Pancreas (tissue), 10 donors: ENCODE results near the gene TCTN1. TPM values are rescaled to one million over a fixed set of nuclear protein-coding genes. Genes with fewer than 3 reads are reported as not detected.
"Not testable (repeated sequence)": the region's sequence is repeated elsewhere in the genome, so short reads cannot be mapped to it uniquely, and the experiment has no call there.

Experiments
- ATAC-seq, 4 donors: fragments of 200-7000 bp; cut with Tn5 transposase; one replicate each; pipeline versions ENCODE4 v1.8.0 to v1.9.1; 2020; ENCODE audit warnings: mild to moderate bottlenecking in 4 of 4, moderate library complexity in 4 of 4
- DNase-seq, 6 donors: peaks; one replicate each; pipeline ENCODE4 v3.0.0-alpha.2; 2020
- FAIRE-seq: peaks from 2 replicates; lab custom pipeline; 2012; peaks lifted over from hg19 to GRCh38; lab: Jason Lieb, UNC
- H3K27ac ChIP-seq, 4 donors: fragments of 200-600 bp; sonication (generic); 1 replicate in 3 of 4; 2 replicates in 1 of 4; pipeline versions ENCODE4 v1.5.0 to v1.8.0; 2020
- H3K27me3 ChIP-seq, 4 donors: fragments of 200-600 bp; one replicate each; pipeline ENCODE4 v1.8.0; 2021
- H3K36me3 ChIP-seq, 3 donors: fragments of 200-600 bp; sonication (generic) in 1 of 3; one replicate each; pipeline versions ENCODE4 v1.5.0 to v1.8.0; 2020 to 2021
- H3K4me1 ChIP-seq, 3 donors: fragments of 200-600 bp; one replicate each; pipeline ENCODE4 v1.8.0; 2021
- H3K4me3 ChIP-seq, 4 donors: fragments of 200-600 bp; sonication (generic) in 2 of 4; one replicate each; pipeline versions ENCODE4 v1.5.0 to v1.8.0; 2020 to 2021
- H3K9me3 ChIP-seq, 4 donors: fragments of 200-600 bp; one replicate each; pipeline ENCODE4 v1.8.0; 2021
- WGBS, 2 donors: extraction: QIAGEN DNeasy Blood & Tissue Kit; methylation state at CpG; one replicate each; pipeline ENCODE4 v1.1.7; 2013; 5-methylcytosine and 5-hydroxymethylcytosine counted together
- intact Hi-C, 3 donors: fragments of 100-400 bp; cut with DNase I; formaldehyde crosslinking; loops; one replicate each; pipeline versions ENCODE4 v1.11.1 to v1.14.2; 2022
- polyA plus RNA-seq, 2 donors: library from polyadenylated mRNA; stranded (reverse); fragments of 200-250 nt; gene quantifications; one replicate each; pipeline ENCODE4 v1.2.3, GENCODE V29; 2013
- total RNA-seq, 6 donors: library from RNA; stranded (reverse); fragmentation: NEBNext Ultra II Directional in 4 of 6; extraction: Animal tissue kit (Norgen Biotek cat#: 25700) in 4 of 6; gene quantifications; one replicate each; pipeline versions ENCODE4 v1.2.1 to v1.2.4, GENCODE V29; 2021 to 2023
- TF ChIP-seq, protein P1 (sequence below), 4 donors: fragments of 200-600 bp; sonication (generic) in 3 of 4; IDR thresholded peaks; one replicate each; pipeline versions ENCODE4 v1.5.0 to v1.8.0; 2021; ENCODE audit warnings: antibody characterized with exemption in 4 of 4
- donor health status: healthy with polysubstance abuse.
- donor health status: DM: no; HTN: no; CAD: no; lungs with moderate emphysema.
- donor health status: DM: no; HTN: no; CAD: no.
- donor health status: control.
- donor health status: control.
- donor health status: Bipolar disorder and iron deficiency.
- donor health status: DM: yes; HTN: yes; CAD: no.
- donor health status: DM: no; HTN: no; CAD: no.
- donor health status: DM: no; HTN: no; CAD: no.
- donor health status: DM: yes; HTN: yes; CAD: no.

Gene TCTN1
- total and polyA plus RNA-seq, 8 donors, result 14.7 to 54.5 (median 20.9) TPM

DNA sequence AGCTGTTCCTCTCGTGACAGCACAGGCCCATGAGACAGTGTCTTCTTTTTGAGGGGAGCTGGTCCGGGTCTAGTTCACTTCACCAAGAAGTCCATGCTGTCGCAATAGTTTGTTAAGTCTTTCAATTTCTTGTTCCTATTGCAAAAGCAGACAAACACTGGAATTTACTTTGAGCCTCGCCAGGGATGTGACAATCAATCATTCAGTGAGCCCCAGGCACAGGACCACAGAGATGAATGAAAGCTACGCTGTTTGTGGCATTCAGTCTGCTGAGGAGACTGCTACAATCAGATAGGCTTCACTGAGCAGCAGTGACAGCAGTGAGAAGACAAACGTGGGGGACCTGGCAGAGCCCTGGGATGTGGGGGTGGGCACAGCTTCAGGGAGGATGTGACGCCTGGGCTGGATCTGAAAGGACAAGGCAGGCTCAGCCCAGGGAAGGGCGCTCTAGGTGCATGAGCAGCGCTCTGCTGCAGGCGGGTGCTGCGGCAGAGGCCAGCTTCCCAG lies 35.5 kb downstream of the TCTN1 start:
- intact Hi-C loops, result no loop called here
- H3K9me3 ChIP-seq, result no peaks in the 10 kb centered on the region
- TF ChIP-seq, protein P1, sequence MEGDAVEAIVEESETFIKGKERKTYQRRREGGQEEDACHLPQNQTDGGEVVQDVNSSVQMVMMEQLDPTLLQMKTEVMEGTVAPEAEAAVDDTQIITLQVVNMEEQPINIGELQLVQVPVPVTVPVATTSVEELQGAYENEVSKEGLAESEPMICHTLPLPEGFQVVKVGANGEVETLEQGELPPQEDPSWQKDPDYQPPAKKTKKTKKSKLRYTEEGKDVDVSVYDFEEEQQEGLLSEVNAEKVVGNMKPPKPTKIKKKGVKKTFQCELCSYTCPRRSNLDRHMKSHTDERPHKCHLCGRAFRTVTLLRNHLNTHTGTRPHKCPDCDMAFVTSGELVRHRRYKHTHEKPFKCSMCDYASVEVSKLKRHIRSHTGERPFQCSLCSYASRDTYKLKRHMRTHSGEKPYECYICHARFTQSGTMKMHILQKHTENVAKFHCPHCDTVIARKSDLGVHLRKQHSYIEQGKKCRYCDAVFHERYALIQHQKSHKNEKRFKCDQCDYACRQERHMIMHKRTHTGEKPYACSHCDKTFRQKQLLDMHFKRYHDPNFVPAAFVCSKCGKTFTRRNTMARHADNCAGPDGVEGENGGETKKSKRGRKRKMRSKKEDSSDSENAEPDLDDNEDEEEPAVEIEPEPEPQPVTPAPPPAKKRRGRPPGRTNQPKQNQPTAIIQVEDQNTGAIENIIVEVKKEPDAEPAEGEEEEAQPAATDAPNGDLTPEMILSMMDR (IDR thresholded peaks at IDR 0.05), result no peak
- DNase-seq (no peak), ATAC-seq (no peak), FAIRE-seq (no peak)
- no peaks in the 10 kb centered on the region for H3K36me3 ChIP-seq
- no peak overlapping the region for H3K4me3 ChIP-seq
- H3K27ac ChIP-seq, result no peak overlapping the region
- 87 to 90% methylated on average over 11 of the region's 11 CpGs for WGBS, 2 donors
- H3K4me1 ChIP-seq, result no peaks in the 10 kb centered on the region
- no peaks in the 10 kb centered on the region for H3K27me3 ChIP-seq

DNA sequence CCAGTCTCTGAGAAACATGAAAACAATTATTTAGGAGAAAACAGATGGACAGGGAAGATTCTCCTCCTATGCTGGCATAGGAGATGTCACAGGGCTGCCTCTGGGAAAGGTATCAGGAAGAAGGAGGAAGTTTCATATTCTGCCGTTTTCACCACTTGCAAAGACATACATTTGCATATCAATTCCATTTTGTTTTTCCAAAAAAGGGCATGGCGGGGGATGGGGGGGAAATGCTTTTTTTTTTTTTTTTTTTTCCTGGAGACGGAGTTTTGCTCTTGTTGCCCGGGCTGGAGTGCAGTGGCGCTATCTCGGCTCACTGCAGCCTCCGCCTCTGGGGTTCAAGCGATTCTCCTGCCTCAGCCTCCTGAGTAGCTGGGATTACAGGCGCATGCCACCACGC lies 40.3 kb downstream of the TCTN1 start:
- H3K27ac ChIP-seq, H3K9me3 ChIP-seq, FAIRE-seq, ATAC-seq, H3K27me3 ChIP-seq, intact Hi-C loops, H3K36me3 ChIP-seq, H3K4me3 ChIP-seq, DNase-seq, H3K4me1 ChIP-seq: not testable (repeated sequence)
- 91 to 93% methylated on average over 10 of the region's 10 CpGs for WGBS, 2 donors

DNA sequence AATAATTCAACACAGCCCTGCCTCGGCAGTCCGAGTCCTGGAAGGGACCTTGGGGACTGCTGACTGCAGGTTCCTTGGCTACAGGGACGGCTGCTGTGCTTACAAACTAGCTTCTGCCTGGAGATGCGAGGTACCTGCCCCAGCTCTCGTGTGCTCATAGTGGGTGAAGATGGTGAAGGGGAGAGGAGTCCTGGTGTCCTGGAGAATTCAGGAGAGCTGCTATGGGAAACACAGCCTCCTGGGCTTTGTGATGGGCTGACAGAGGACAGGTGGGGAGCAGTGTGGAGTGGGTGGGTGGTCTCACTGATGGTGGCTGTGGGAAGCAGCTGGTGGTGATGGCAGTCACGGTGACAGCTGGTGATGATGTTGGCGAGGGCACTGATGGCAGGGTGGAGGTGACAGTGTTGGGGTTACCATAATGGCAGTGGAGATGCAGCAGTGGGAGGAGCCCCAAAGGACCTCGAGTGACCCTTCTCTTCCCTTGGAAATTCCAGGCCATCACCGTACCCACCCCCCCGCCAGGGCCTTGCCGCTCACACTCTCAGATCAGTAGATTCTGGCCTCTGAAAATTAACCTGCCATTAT lies 42.2 kb downstream of the TCTN1 start:
- Histone ChIP-seq H3K27ac (no peak overlapping the region), H3K4me3 (no peak overlapping the region), H3K4me1 (no peaks in the 10 kb centered on the region), H3K36me3 (no peaks in the 10 kb centered on the region), H3K27me3 (no peaks in the 10 kb centered on the region), H3K9me3 (no peaks in the 10 kb centered on the region)
- intact Hi-C loops, result no loop called here
- 78 to 86% methylated on average over 9 to 11 of the region's 11 CpGs for WGBS, 2 donors
- TF ChIP-seq, protein P1 (IDR thresholded peaks at IDR 0.05), result no peak
- no peak for FAIRE-seq
- no peak for DNase-seq
- no peak for ATAC-seq

DNA sequence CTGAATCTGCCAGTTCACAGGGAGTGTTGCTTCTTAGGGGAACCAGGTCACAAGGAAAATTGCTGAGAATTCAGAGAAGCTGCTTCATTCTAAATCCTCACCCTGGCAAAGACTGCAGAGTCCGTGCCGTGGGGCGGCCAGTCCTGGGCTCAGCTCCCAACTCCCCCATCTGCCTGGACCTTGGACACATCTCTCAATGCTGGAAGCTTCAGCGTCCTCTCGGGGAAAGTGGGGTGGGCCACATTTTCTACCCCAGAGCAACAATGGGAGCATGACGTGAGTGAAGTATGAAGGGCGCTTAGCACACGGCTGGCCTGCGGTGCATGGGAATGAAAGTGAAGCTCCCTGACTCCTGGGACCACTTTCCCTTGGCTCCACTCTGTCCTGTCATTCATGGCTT lies 43.8 kb downstream of the TCTN1 start:
- no peaks in the 10 kb centered on the region for H3K9me3 ChIP-seq
- H3K27me3 ChIP-seq, result no peaks in the 10 kb centered on the region
- intact Hi-C loops, result no loop called here
- H3K27ac ChIP-seq, result no peak overlapping the region
- DNase-seq (no peak), ATAC-seq (no peak), FAIRE-seq (no peak)
- no peak overlapping the region for H3K4me3 ChIP-seq
- no peaks in the 10 kb centered on the region for H3K36me3 ChIP-seq
- TF ChIP-seq, protein P1 (IDR thresholded peaks at IDR 0.05), result no peak
- WGBS, 2 donors, result 80 to 84% methylated on average over 9 of the region's 9 CpGs
- H3K4me1 ChIP-seq, result no peaks in the 10 kb centered on the region

DNA sequence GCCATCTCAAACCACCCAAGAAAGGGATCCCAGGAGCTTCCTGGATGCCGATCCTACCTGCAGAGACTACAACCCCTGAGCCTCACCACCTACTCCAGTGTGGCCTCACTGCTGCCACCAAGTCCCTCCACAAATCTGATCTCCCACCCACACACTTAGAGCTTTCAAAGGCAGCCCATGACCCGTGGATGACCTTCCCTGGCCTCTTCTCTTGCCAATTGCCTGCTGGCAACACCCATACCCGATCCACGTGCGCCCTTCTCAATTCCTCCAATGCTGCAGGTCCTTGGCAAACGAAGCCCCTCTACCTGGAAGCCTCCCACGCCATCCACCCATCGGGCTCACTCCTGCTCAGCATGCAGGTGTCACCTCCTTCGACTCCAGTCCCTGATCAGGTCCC lies 44.3 kb downstream of the TCTN1 start:
- H3K36me3 ChIP-seq, result no peaks in the 10 kb centered on the region
- DNase-seq (no peak), FAIRE-seq (no peak), ATAC-seq (no peak)
- intact Hi-C loops, result no loop called here
- H3K4me3 ChIP-seq, result no peak overlapping the region
- H3K4me1 ChIP-seq, result no peaks in the 10 kb centered on the region
- no peaks in the 10 kb centered on the region for H3K27me3 ChIP-seq
- H3K9me3 ChIP-seq, result no peaks in the 10 kb centered on the region
- TF ChIP-seq, protein P1 (IDR thresholded peaks at IDR 0.05), result no peak
- H3K27ac ChIP-seq, result no peak overlapping the region
- 64 to 77% methylated on average over 9 of the region's 9 CpGs for WGBS, 2 donors
